Retinal pigment epithelial cell (primary cell): ENCODE measurements around the gene GPC5.

ENCODE experiments used
- DNase-seq: peaks from one replicate; pipeline ENCODE4 v3.0.0-alpha.2; 2010; ENCODE audit warnings: low read depth
- H3K4me3 ChIP-seq: 2 replicates; pipeline ENCODE4 v1.5.1; 2011; ENCODE audit warnings: mild to moderate bottlenecking, low read length, control low read depth, moderate library complexity
- TF ChIP-seq, protein P1 (sequence below): conservative IDR thresholded peaks from 2 replicates; pipeline ENCODE4 v1.5.1; 2011; ENCODE audit warnings: low read depth, low read length, control low read depth, inconsistent platforms

The GPC5 gene

DNA sequence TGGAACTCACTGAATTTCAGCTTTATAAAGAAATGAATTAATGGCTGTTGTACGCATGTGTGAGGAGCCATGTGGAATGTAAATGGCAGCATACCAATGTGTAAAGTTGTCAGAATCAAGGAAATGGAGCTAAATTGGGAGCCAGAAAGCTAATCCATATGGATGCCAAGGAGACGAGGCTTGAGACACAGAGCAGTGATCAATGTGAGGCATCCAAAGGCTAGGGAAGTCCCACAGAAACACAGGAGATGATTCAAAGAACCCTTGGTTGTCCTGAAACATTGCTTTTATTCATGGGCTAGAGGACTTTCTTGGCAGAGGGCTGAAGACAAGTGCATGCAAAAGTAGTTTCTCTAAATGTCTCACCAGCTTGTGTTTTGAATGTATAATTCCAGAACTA, 1271.7 kb downstream of the GPC5 start:
- H3K4me3 ChIP-seq: no peak overlapping the region
- TF ChIP-seq, protein P1, sequence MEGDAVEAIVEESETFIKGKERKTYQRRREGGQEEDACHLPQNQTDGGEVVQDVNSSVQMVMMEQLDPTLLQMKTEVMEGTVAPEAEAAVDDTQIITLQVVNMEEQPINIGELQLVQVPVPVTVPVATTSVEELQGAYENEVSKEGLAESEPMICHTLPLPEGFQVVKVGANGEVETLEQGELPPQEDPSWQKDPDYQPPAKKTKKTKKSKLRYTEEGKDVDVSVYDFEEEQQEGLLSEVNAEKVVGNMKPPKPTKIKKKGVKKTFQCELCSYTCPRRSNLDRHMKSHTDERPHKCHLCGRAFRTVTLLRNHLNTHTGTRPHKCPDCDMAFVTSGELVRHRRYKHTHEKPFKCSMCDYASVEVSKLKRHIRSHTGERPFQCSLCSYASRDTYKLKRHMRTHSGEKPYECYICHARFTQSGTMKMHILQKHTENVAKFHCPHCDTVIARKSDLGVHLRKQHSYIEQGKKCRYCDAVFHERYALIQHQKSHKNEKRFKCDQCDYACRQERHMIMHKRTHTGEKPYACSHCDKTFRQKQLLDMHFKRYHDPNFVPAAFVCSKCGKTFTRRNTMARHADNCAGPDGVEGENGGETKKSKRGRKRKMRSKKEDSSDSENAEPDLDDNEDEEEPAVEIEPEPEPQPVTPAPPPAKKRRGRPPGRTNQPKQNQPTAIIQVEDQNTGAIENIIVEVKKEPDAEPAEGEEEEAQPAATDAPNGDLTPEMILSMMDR: no peak
- no peak for DNase-seq

GRCh38 chr13:92671821-92672220, 1273.4 kb downstream of the GPC5 start:
- no peak for DNase-seq

DNA sequence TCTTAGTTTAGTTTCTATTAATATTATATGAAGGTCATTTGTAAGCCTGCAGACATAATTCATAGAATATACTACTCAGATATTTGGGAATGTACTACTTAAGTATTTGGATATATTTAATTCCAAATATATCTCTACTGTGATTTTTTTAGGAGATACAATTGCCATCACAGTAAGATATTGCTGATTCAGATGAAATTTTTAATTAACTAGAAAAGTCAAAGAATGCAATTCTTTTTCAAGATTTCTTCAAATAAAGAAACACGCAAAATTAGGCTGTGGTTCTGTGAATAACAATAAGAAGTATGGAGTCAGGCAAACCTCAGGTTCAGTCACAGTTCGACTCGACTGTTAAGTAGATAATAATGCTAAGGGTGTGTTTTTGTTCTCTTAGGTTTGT, 1277.8 kb downstream of the GPC5 start:
- DNase-seq: no peak
- TF ChIP-seq, protein P1: no peak
- H3K4me3 ChIP-seq: no peak overlapping the region

More at GRCh38 chr13:92671821-92672220, 1273.4 kb downstream of the GPC5 start:
- TF ChIP-seq, protein P1: no peak
- H3K4me3 ChIP-seq: no peak overlapping the region

GRCh38 chr13:92677571-92677970, 1279.2 kb downstream of the GPC5 start:
- TF ChIP-seq, protein P1: no peak
- no peak for DNase-seq
- no peak overlapping the region for H3K4me3 ChIP-seq

DNA sequence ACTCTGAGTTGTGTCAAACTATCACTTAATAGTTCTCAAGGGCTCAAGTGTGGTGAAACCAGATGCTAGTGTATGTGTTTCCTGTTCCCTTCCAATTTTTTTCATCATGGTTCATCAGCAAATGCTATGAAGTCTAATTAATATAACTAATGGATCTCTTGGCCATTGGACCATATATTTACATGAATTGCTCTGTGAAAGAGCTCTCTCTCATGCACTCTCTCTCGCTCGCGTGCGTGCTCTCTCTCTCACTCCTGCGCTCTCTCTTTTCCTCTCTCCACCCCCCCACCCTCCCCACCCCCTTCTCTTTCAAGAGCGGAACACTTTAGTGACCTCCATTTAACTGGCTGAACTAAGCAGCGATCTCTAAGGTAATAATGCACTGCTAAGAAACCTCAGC, 1281.2 kb downstream of the GPC5 start:
- H3K4me3 ChIP-seq: no peak overlapping the region
- no peak for DNase-seq
- TF ChIP-seq, protein P1: no peak

- DNase-seq: no peak
- no peak overlapping the region for H3K4me3 ChIP-seq
- TF ChIP-seq, protein P1: no peak
Observed at GRCh38 chr13:92681239-92681638, 1282.8 kb downstream of the GPC5 start.

DNA sequence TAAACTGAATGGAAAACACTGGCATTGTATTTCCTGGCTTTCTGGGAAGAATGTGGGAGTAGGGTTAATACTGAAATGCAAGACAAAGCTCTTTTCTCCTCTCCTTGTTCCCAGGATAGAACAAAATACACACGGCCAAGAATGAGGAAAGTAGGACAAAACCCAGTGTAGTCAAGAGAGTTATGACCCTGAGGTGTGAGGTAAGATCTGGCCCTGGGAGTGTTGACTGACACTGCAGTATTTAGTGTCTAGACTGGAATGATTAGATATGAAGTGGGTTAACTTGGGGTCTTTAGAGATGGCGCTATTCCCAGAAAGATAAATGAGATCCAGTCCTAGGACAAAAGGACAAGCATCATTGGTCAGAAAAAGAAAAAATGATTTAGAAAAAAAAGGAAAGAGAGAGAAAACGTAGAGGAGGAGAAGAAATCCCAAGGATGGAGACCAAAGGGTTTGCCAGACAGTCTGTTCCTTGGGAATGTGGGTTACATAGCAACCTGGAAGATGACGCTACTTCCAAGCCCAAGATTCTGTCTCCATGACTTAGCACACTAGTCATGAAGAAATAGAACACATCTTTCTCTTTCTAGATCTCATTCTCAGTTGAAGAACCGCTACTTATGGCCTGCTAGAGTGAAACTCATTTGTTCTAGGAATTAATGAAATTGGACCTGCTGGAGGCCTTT, 1284.6 kb downstream of the GPC5 start:
- DNase-seq: no peak
- H3K4me3 ChIP-seq: no peak overlapping the region
- TF ChIP-seq, protein P1: no peak
